Cardiac muscle cell (in vitro differentiated cells and primary cell): ENCODE data around the gene KIF26A. TPM values are rescaled to one million over a fixed set of nuclear protein-coding genes. Genes with fewer than 3 reads are reported as not detected.
A peak's percentile ranks its signal among the peaks of the same experiment; 100 is the strongest.

Source experiments
- DNase-seq, 2 donors: peaks; one replicate each; pipeline versions ENCODE4 v3.0.0 to v3.0.0-alpha.2; 2010 to 2017; ENCODE audit warnings: low read depth in 1 of 2, low spot score in 1 of 2
- H3K27ac ChIP-seq: fragments of 200-600 bp; sonication (generic); 2 replicates; pipeline ENCODE4 v1.5.1; 2016
- H3K27me3 ChIP-seq: fragments of 200-600 bp; sonication (generic); 2 replicates; pipeline ENCODE4 v1.6.0; 2016; ENCODE audit warnings: control low read depth
- H3K36me3 ChIP-seq: fragments of 200-600 bp; sonication (generic); 2 replicates; pipeline ENCODE4 v1.5.1; 2016; ENCODE audit warnings: control low read depth
- H3K4me1 ChIP-seq: fragments of 200-600 bp; sonication (generic); 2 replicates; pipeline ENCODE4 v1.8.1; 2017; ENCODE audit warnings: low read depth, mild to moderate bottlenecking, mixed run types
- H3K4me3 ChIP-seq: fragments of 200-600 bp; sonication (generic); 2 replicates; pipeline ENCODE4 v1.5.1; 2016; ENCODE audit warnings: mild to moderate bottlenecking
- H3K9me3 ChIP-seq: fragments of 200-600 bp; sonication (generic); 2 replicates; pipeline ENCODE4 v1.5.1; 2017; ENCODE audit warnings: low read depth, mild to moderate bottlenecking, control low read depth
- polyA plus RNA-seq: library from polyadenylated mRNA; unstranded; fragments of >200 nt; fragmentation: Nextera tagmentation; extraction: Ambion mirVana; gene quantifications from 2 replicates; pipeline ENCODE4 v1.2.1, GENCODE V29; 2016
- total RNA-seq: library from RNA; depleted of rRNA; stranded (reverse); fragments of >200 nt; gene quantifications from 2 replicates; pipeline ENCODE4 v1.2.3, GENCODE V29; 2016
- TF ChIP-seq, protein P1 (sequence below): IDR thresholded peaks from 2 replicates; pipeline ENCODE4 v1.5.1; 2012; ENCODE audit warnings: low read depth, mild to moderate bottlenecking, low read length

Gene KIF26A
- total and polyA plus RNA-seq, 2 experiments from 2014 or later: 9.9 to 74.9 TPM

GRCh38 chr14:104179126-104179525 lies 40.7 kb downstream of the KIF26A start:
- Histone ChIP-seq H3K4me1 (peaks cover 11% of the 10 kb centered on the region), H3K27ac (no peak overlapping the region), H3K4me3 (no peak overlapping the region), H3K9me3 (no peaks in the 10 kb centered on the region), H3K27me3 (no peaks in the 10 kb centered on the region), H3K36me3 (peaks cover 3% of the 10 kb centered on the region)
- DNase-seq: no peak
- TF ChIP-seq, protein P1, sequence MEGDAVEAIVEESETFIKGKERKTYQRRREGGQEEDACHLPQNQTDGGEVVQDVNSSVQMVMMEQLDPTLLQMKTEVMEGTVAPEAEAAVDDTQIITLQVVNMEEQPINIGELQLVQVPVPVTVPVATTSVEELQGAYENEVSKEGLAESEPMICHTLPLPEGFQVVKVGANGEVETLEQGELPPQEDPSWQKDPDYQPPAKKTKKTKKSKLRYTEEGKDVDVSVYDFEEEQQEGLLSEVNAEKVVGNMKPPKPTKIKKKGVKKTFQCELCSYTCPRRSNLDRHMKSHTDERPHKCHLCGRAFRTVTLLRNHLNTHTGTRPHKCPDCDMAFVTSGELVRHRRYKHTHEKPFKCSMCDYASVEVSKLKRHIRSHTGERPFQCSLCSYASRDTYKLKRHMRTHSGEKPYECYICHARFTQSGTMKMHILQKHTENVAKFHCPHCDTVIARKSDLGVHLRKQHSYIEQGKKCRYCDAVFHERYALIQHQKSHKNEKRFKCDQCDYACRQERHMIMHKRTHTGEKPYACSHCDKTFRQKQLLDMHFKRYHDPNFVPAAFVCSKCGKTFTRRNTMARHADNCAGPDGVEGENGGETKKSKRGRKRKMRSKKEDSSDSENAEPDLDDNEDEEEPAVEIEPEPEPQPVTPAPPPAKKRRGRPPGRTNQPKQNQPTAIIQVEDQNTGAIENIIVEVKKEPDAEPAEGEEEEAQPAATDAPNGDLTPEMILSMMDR: no peak

DNA sequence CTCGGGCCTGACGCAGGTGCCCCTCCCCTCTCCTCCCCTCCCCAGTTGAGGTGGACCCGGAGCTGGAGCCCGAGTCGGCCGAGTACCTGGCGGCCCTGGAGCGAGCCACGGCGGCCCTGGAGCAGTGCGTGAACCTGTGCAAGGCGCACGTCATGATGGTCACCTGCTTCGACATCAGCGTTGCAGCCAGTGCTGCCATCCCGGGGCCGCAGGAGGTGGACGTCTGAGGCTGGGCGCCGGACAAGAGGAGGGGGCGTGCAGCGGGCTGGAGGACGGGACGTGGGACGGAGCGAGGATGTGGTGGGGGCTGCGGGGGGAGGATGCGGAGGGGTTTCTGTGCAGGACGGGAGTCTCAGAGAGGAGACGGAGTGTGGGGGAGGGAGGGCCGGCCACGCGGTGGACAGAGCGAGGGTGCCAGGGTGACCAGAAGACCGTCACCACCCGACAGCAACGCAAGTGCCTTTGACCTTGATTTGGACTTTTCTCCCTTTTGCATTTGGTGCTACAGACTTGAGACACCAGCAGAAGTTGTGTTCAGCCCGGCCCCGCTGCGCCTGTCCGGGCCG lies 41.3 kb downstream of the KIF26A start:
- H3K9me3 ChIP-seq: no peaks in the 10 kb centered on the region
- no peaks in the 10 kb centered on the region for H3K27me3 ChIP-seq
- H3K4me1 ChIP-seq: peaks cover 11% of the 10 kb centered on the region
- TF ChIP-seq, protein P1: no peak
- no peak overlapping the region for H3K27ac ChIP-seq
- no peak for DNase-seq
- no peak overlapping the region for H3K4me3 ChIP-seq
- peaks cover 3% of the 10 kb centered on the region for H3K36me3 ChIP-seq

DNA sequence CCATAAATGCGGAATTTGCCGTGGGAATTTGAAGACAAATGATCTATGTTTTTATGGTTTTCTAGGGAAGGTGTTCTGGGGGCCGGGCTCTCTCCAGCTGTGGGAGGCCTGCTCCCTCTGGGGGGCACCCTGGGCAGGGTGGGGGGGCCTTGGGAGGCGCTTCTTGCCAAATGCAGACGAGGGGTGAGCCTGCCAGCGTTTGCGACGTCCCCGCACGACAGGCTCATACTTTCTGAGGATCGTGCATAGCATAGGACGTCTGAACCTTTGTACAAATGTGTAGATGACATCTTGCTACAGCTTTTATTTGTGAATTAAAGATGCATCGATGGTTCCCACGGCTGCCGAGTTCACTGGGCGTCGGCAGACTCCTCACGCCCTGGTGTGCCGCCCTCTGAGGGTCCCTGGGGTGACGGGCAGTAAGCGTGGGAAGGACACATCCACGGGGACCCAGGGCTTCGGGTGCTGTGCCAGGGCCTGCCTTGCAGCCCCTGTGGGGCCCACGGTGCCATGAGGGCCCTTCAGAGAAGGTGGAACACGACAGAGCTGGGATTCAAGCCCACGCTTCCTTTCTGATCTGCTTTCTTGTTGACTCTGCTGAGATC lies 42.3 kb downstream of the KIF26A start:
- Histone ChIP-seq H3K36me3 (no peaks in the 10 kb centered on the region), H3K4me1 (peaks cover 11% of the 10 kb centered on the region), H3K9me3 (no peaks in the 10 kb centered on the region), H3K27ac (no peak overlapping the region), H3K27me3 (no peaks in the 10 kb centered on the region), H3K4me3 (no peak overlapping the region)
- DNase-seq: no peak
- TF ChIP-seq, protein P1: no peak

DNA sequence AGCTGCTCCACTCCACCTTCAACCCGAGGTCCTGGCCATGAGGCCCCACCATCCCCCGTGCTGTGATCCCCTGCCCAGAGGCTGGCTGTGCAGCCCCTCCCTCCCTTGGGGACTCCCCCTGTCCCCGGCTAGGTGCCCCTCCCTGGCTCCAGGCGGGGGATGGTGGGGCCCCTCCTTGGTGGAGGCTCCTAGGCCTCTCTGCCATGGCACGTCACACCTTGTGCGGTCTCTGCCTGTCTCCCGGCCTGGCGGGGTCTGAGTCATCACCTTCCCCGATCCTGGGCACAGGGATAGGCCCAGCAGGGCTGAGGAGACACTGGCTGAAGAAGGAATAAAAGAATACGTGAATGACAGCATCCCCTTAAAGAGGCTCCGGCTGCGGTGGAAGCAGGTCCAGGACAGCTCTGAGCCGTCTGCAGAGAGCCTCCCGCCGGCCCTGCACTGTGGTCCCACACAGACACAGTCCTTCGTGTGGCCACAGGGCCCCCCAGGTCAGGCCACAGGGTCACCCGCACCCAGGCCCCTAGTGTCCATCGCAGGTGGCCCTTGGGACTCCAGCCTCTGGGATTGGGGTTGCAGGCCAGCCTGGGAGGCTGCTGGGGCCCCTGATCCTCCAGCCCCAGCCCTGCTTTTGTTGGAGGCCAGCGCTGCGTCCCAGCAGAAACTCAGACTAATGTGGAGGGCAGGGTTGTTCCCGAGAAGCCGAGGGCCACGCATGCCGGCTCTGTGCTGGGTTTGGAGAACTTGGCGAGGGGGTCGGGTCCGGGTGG lies 43.6 kb downstream of the KIF26A start:
- Histone ChIP-seq H3K36me3 (no peaks in the 10 kb centered on the region), H3K4me3 (no peak overlapping the region), H3K27ac (peak overlapping the region; percentile 2), H3K9me3 (no peaks in the 10 kb centered on the region), H3K4me1 (peaks cover 11% of the 10 kb centered on the region), H3K27me3 (no peaks in the 10 kb centered on the region)
- DNase-seq: no peak
- TF ChIP-seq, protein P1: no peak

DNA sequence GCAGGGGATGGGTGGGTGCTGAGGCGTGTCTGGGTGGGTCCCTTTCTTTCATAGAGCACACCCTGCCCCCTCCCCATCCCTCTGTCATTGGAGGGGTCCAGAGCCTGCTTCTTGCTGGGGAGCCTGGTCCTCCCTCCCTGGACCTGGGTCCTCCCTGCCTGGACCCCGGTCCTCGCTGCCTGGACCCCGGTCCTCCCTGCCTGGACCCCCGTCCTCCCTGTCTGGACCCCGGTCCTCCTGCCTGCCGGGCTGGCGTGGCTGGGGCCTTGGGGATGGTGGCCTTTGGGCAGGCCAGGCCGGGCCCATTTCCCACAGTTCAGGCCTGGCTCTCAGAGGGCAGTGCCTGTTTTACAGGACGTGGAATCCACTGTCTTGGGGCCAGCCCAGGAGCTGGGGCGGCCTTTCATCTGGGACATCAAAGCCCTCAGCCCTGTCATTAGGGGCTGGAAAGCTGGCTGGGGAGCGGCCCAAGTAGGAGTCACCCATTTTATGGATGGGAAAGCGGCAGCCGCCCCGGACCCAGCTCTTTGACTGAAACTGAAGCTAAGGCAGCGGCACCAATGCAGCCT lies 44.6 kb downstream of the KIF26A start:
- no peak overlapping the region for H3K4me3 ChIP-seq
- TF ChIP-seq, protein P1: no peak
- H3K27ac ChIP-seq: no peak overlapping the region
- H3K4me1 ChIP-seq: peaks cover 11% of the 10 kb centered on the region
- H3K9me3 ChIP-seq: no peaks in the 10 kb centered on the region
- H3K36me3 ChIP-seq: no peaks in the 10 kb centered on the region
- no peaks in the 10 kb centered on the region for H3K27me3 ChIP-seq
- DNase-seq: no peak
